ENCODE measurements around the gene C7.

DNA sequence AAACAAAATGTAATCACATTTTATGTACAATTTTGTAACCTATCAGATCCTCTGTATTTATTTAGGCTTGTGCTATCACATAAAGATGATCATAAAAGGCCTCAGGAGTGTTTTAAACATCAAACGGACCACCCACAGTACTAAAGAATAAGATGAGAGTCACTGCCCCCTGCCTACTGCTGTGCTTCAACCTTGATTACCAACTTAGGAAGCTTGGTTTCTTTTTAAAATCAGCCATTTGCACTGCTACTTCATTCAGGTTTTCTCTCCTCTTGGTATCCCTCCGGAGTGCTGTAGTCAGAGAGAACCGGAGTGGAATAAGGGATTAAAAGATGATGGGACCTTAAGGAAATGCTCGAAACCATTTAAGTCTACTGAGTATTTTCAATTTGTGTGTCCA, 6.9 kb downstream of the C7 start:
- TF ChIP-seq, protein P1, sequence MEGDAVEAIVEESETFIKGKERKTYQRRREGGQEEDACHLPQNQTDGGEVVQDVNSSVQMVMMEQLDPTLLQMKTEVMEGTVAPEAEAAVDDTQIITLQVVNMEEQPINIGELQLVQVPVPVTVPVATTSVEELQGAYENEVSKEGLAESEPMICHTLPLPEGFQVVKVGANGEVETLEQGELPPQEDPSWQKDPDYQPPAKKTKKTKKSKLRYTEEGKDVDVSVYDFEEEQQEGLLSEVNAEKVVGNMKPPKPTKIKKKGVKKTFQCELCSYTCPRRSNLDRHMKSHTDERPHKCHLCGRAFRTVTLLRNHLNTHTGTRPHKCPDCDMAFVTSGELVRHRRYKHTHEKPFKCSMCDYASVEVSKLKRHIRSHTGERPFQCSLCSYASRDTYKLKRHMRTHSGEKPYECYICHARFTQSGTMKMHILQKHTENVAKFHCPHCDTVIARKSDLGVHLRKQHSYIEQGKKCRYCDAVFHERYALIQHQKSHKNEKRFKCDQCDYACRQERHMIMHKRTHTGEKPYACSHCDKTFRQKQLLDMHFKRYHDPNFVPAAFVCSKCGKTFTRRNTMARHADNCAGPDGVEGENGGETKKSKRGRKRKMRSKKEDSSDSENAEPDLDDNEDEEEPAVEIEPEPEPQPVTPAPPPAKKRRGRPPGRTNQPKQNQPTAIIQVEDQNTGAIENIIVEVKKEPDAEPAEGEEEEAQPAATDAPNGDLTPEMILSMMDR (IDR thresholded peaks at IDR 0.05): no peak
- TF ChIP-seq POLR2A (IDR thresholded peaks at IDR 0.05): no peak

All from adrenal gland (tissue), 5 donors.